Measurements from ENCODE around the gene TRIM40.

TRIM40 gene

GRCh38 chr6:30135757-30136156 is at the start of gene TRIM40:
Gene TRIM40, plus strand, starts transcription at chr6:30136140. Its CDS starts 897 bp downstream, at chr6:30137037.
- no peak for DNase-seq (ENCODE audit: low read depth, low spot score)
- no peak within 1 kb of the TSS for H3K27ac ChIP-seq

- no peak for DNase-seq (ENCODE audit: low read depth, low spot score)
- no peak overlapping the region for H3K27ac ChIP-seq
Observed at GRCh38 chr6:30087876-30088275, 48.1 kb upstream of the TRIM40 start.

- peak overlapping the region; percentile 54 for H3K27ac ChIP-seq
- no peak for DNase-seq (ENCODE audit: low read depth, low spot score)
Observed at GRCh38 chr6:30091577-30092381, 44.2 kb upstream of the TRIM40 start.

- H3K27ac ChIP-seq, result no peak overlapping the region
- DNase-seq (ENCODE audit: low read depth, low spot score), result no peak
Observed at GRCh38 chr6:30092852-30093543, 42.9 kb upstream of the TRIM40 start.

GRCh38 chr6:30093951-30094661 is 41.8 kb upstream of the TRIM40 start:
- H3K27ac ChIP-seq, result no peak overlapping the region
- DNase-seq (ENCODE audit: low read depth, low spot score), result no peak

GRCh38 chr6:30096829-30097228 is 39.1 kb upstream of the TRIM40 start:
- H3K27ac ChIP-seq, result no peak overlapping the region
- DNase-seq (ENCODE audit: low read depth, low spot score), result no peak

- H3K27ac ChIP-seq, result no peak overlapping the region
- DNase-seq (ENCODE audit: low read depth, low spot score), result peak; percentile 14
Observed at GRCh38 chr6:30097902-30098768, 37.8 kb upstream of the TRIM40 start.

GRCh38 chr6:30100154-30100553 is 35.8 kb upstream of the TRIM40 start:
- peak overlapping the region; percentile 61 for H3K27ac ChIP-seq
- no peak for DNase-seq (ENCODE audit: low read depth, low spot score)

- peak overlapping the region; percentile 61 for H3K27ac ChIP-seq
- peak; percentile 5 for DNase-seq (ENCODE audit: low read depth, low spot score)
Observed at GRCh38 chr6:30100585-30101443, 35.1 kb upstream of the TRIM40 start.

GRCh38 chr6:30101444-30102413 is 34.2 kb upstream of the TRIM40 start:
- DNase-seq (ENCODE audit: low read depth, low spot score), result peak; percentile 20
- H3K27ac ChIP-seq, result peak overlapping the region; percentile 61

- no peak for DNase-seq (ENCODE audit: low read depth, low spot score)
- peak overlapping the region; percentile 61 for H3K27ac ChIP-seq
Observed at GRCh38 chr6:30102414-30102969, 33.4 kb upstream of the TRIM40 start.

- DNase-seq (ENCODE audit: low read depth, low spot score), result peak; percentile 29
- peak overlapping the region; percentile 61 for H3K27ac ChIP-seq
Observed at GRCh38 chr6:30102970-30103871, 32.7 kb upstream of the TRIM40 start.

- H3K27ac ChIP-seq, result no peak overlapping the region
- DNase-seq (ENCODE audit: low read depth, low spot score), result no peak
Observed at GRCh38 chr6:30103872-30104179, 32.1 kb upstream of the TRIM40 start.

GRCh38 chr6:30104661-30105060 is 31.3 kb upstream of the TRIM40 start:
- no peak overlapping the region for H3K27ac ChIP-seq
- no peak for DNase-seq (ENCODE audit: low read depth, low spot score)

GRCh38 chr6:30111266-30111856 is 24.6 kb upstream of the TRIM40 start:
- H3K27ac ChIP-seq, result no peak overlapping the region
- DNase-seq (ENCODE audit: low read depth, low spot score), result no peak

- no peak overlapping the region for H3K27ac ChIP-seq
- no peak for DNase-seq (ENCODE audit: low read depth, low spot score)
Observed at GRCh38 chr6:30112402-30112994, 23.4 kb upstream of the TRIM40 start.

All from epithelial cell of prostate (primary cell).